Measurements from ENCODE around the gene SMIM15.

SMIM15 gene

GRCh38 chr5:61159070-61159469 lies 3.2 kb downstream of the SMIM15 start:
- DNase-seq, result no peak

GRCh38 chr5:61151893-61152292 lies 10.4 kb downstream of the SMIM15 start:
- DNase-seq, result no peak

- DNase-seq, result no peak
These were observed 13.8 kb downstream of the SMIM15 start for GRCh38 chr5:61148515-61148914.

- no peak for DNase-seq
These were observed 19.5 kb downstream of the SMIM15 start for GRCh38 chr5:61142811-61143210.

GRCh38 chr5:61142391-61142790 lies 19.9 kb downstream of the SMIM15 start:
- DNase-seq, result no peak

- DNase-seq, result no peak
These were observed 20.5 kb downstream of the SMIM15 start for GRCh38 chr5:61141801-61142200.

GRCh38 chr5:61139931-61140330 lies 22.3 kb downstream of the SMIM15 start:
- no peak for DNase-seq

- no peak for DNase-seq
These were observed 23.0 kb downstream of the SMIM15 start for GRCh38 chr5:61139094-61139873.

- no peak for DNase-seq
These were observed 24.4 kb downstream of the SMIM15 start for GRCh38 chr5:61137835-61138234.

- DNase-seq, result no peak
These were observed 29.7 kb downstream of the SMIM15 start for GRCh38 chr5:61132559-61132958.

- no peak for DNase-seq
These were observed 32.0 kb downstream of the SMIM15 start for GRCh38 chr5:61130289-61130688.

- DNase-seq, result no peak
These were observed 39.1 kb downstream of the SMIM15 start for GRCh38 chr5:61123145-61123544.

GRCh38 chr5:61120534-61120933 lies 41.7 kb downstream of the SMIM15 start:
- no peak for DNase-seq

GRCh38 chr5:61119066-61119465 lies 43.2 kb downstream of the SMIM15 start:
- DNase-seq, result no peak

GRCh38 chr5:61115968-61116367 lies 46.3 kb downstream of the SMIM15 start:
- no peak for DNase-seq

GRCh38 chr5:61114441-61114840 lies 47.8 kb downstream of the SMIM15 start:
- no peak for DNase-seq

Measured in activated CD4-positive, alpha-beta T cell treated with anti-CD3 and anti-CD28 coated beads, Interleukin-2, amount 50 U/mL, for 1 hour (primary cell).